Endothelial cell of umbilical vein (primary cell): ENCODE results near the gene SGK1. TPM values are rescaled to one million over a fixed set of nuclear protein-coding genes. Genes with fewer than 3 reads are reported as not detected.

Experiments
- BruUV-seq: library from RNA; stranded (reverse); fragments of 400-500 nt; replicated peaks from 2 replicates; lab custom pipeline; 2021; lab: Mats Ljungman, UMichigan
- CTCF ChIA-PET: fragments of 300-600, 350-600 bp; sonication (Branson Sonifier 250); formaldehyde crosslinking; loops from one replicate; lab custom pipeline; 2021; ENCODE audit warnings: antibody characterized with exemption, inconsistent platforms; lab: Charles Lee
- POLR2A ChIA-PET: fragments of 300-600, 350-600 bp; sonication (Branson Sonifier 250); formaldehyde crosslinking; loops from one replicate; lab custom pipeline; 2021; ENCODE audit warnings: antibody characterized with exemption, inconsistent platforms; lab: Charles Lee
- DNase-seq: peaks from one replicate; pipeline ENCODE4 v3.0.0-alpha.2; 2011; ENCODE audit warnings: low read depth, low spot score
- FAIRE-seq: peaks from 2 replicates; lab custom pipeline; 2011; peaks lifted over from hg19 to GRCh38; lab: Jason Lieb, UNC
- H2AFZ ChIP-seq: 2 replicates; pipeline ENCODE4 v1.6.0; 2012; ENCODE audit warnings: low read depth, low read length, control low read depth, inconsistent platforms
- H3K27ac ChIP-seq: 2 replicates; pipeline ENCODE4 v1.5.1; 2011; ENCODE audit warnings: low read depth, mild to moderate bottlenecking, control low read depth, low read length, moderate library complexity; ENCODE audit not compliant: insufficient read depth
- H3K27me3 ChIP-seq, 2 experiments: 2 replicates each; pipeline versions ENCODE4 v1.6.0 to v1.6.1; 2011; ENCODE audit warnings: low read length in 2 of 2, mixed read lengths in 1 of 2; ENCODE audit not compliant: control insufficient read depth in 2 of 2, insufficient read depth in 2 of 2
- H3K36me3 ChIP-seq, 2 experiments: 2 replicates in 1 of 2; 3 replicates in 1 of 2; pipeline ENCODE4 v1.5.1; 2011; ENCODE audit warnings: low read length in 2 of 2, mild to moderate bottlenecking in 1 of 2, moderate library complexity in 1 of 2; ENCODE audit not compliant: control insufficient read depth in 2 of 2, insufficient read depth in 2 of 2; ENCODE audit errors: extremely low read depth in 1 of 2
- H3K4me1 ChIP-seq: 3 replicates; pipeline ENCODE4 v1.5.1; 2011; ENCODE audit warnings: mild to moderate bottlenecking, low read length; ENCODE audit not compliant: control insufficient read depth, insufficient read depth; ENCODE audit errors: extremely low read depth
- H3K4me2 ChIP-seq: 2 replicates; pipeline ENCODE4 v1.6.1; 2011; ENCODE audit warnings: low read length, control low read depth, mixed read lengths; ENCODE audit not compliant: insufficient read depth
- H3K4me3 ChIP-seq, 3 experiments: fragments of 200-600 bp in 1 of 3; sonication (generic), shearing (Covaris generic) in 1 of 3; replicated peaks in 1 of 3; 2 replicates each; pipeline ENCODE4 v1.5.1; 2011 to 2016; ENCODE audit warnings: control low read depth in 3 of 3, low read length in 3 of 3, mild to moderate bottlenecking in 2 of 3, inconsistent platforms in 1 of 3, low read depth in 1 of 3, moderate library complexity in 1 of 3; ENCODE audit not compliant: insufficient read depth in 1 of 3
- H3K79me2 ChIP-seq: 2 replicates; pipeline ENCODE4 v1.6.0; 2012; ENCODE audit warnings: low read length, inconsistent platforms; ENCODE audit not compliant: control insufficient read depth, insufficient read depth
- H3K9ac ChIP-seq: replicated peaks from 2 replicates; pipeline ENCODE3; 2011; ENCODE audit warnings: low read length, control low read depth; ENCODE audit not compliant: insufficient read depth; ENCODE audit errors: extremely low read depth
- H3K9me1 ChIP-seq: replicated peaks from 3 replicates; pipeline ENCODE4 v1.6.0; 2011; ENCODE audit warnings: mild to moderate bottlenecking, low read length; ENCODE audit not compliant: control insufficient read depth, insufficient read depth; ENCODE audit errors: extremely low read depth
- H3K9me3 ChIP-seq: replicated peaks from 2 replicates; pipeline ENCODE4 v1.5.1; 2012; ENCODE audit warnings: low read length, inconsistent platforms; ENCODE audit not compliant: control insufficient read depth, insufficient read depth
- H4K20me1 ChIP-seq: replicated peaks from 2 replicates; pipeline ENCODE3; 2011; ENCODE audit warnings: mild to moderate bottlenecking, low read length; ENCODE audit not compliant: control insufficient read depth, insufficient read depth; ENCODE audit errors: extremely low read depth
- CTCF ChIP-seq, 2 donors: IDR thresholded peaks; 1 replicate in 1 of 2; 2 replicates in 1 of 2; pipeline ENCODE4 v1.5.1; 2011; ENCODE audit warnings: low read length in 2 of 2, mild to moderate bottlenecking in 2 of 2, moderate library complexity in 2 of 2, control low read depth in 1 of 2, inconsistent platforms in 1 of 2, low read depth in 1 of 2; ENCODE audit not compliant: insufficient read depth in 1 of 2; ENCODE audit errors: extremely low read depth in 1 of 2
- EZH2 ChIP-seq: IDR thresholded peaks from 2 replicates; pipeline ENCODE4 v1.6.1; 2012; ENCODE audit warnings: borderline replicate concordance, low read depth, mild to moderate bottlenecking, moderate library complexity, low read length, inconsistent platforms; ENCODE audit not compliant: severe bottlenecking
- FOS ChIP-seq: IDR thresholded peaks from 2 replicates; pipeline ENCODE4 v1.6.1; 2011; ENCODE audit warnings: mild to moderate bottlenecking, low read length, moderate library complexity, borderline replicate concordance; ENCODE audit not compliant: insufficient read depth
- GATA2 ChIP-seq: IDR thresholded peaks from 2 replicates; pipeline ENCODE4 v1.7.0; 2011; ENCODE audit warnings: low read depth, mild to moderate bottlenecking, moderate library complexity, mixed read lengths, low read length; ENCODE audit not compliant: insufficient read length, insufficient read depth
- JUN ChIP-seq: IDR thresholded peaks from 2 replicates; pipeline ENCODE4 v1.6.1; 2011; ENCODE audit warnings: borderline replicate concordance, low read depth; ENCODE audit not compliant: insufficient read length, insufficient read depth
- MYC ChIP-seq: IDR thresholded peaks from one replicate; pipeline ENCODE4 v1.6.1; 2011; ENCODE audit warnings: mild to moderate bottlenecking, low read depth, low read length
- POLR2A ChIP-seq: IDR thresholded peaks from 2 replicates; pipeline ENCODE4 v1.6.1; 2012; ENCODE audit warnings: low read depth, mild to moderate bottlenecking, control low read depth, low read length
- POLR2AphosphoS5 ChIP-seq: IDR thresholded peaks from 2 replicates; pipeline ENCODE4 v1.6.1; 2012; ENCODE audit warnings: low read depth, mild to moderate bottlenecking, control low read depth, low read length, moderate library complexity; ENCODE audit not compliant: insufficient read depth
- dilution Hi-C: fragments of 300-500 bp; cut with MboI; formaldehyde crosslinking; loops from one replicate; pipeline ENCODE4 v1.15.0; 2019; ENCODE audit warnings: low sequenced_read_pairs; ENCODE audit not compliant: extremely low pct_ligation_motif_present
- intact Hi-C: fragments of 100-400 bp; cut with micrococcal nuclease; formaldehyde crosslinking; loops from one replicate; pipeline ENCODE4 v1.10.0; 2022
- polyA plus RNA-seq, 4 experiments: library from polyadenylated mRNA; depleted of rRNA in 3 of 4; stranded (reverse) in 3 of 4; unstranded in 1 of 4; fragments of >200 nt; gene quantifications; 2 replicates each; pipeline versions ENCODE4 v1.2.1 to v1.2.3, GENCODE V29; 2011 to 2012; ENCODE audit warnings: missing spikeins in 1 of 4
- total RNA-seq: library from RNA; stranded (reverse); gene quantifications from 2 replicates; pipeline ENCODE4 v1.2.3, GENCODE V29; 2021
- TF ChIP-seq, protein P1 (sequence below): IDR thresholded peaks from 2 replicates; pipeline ENCODE4 v1.6.1; 2011; ENCODE audit not compliant: insufficient read depth, insufficient read length

SGK1 gene
- total and polyA plus RNA-seq, 2 donors (not counting 3 experiments of a cell fraction or from before 2014, with no cell fraction given) = 121 to 128 TPM

GRCh38 chr6:134204031-134204430, 113.9 kb downstream of the SGK1 start:
- dilution Hi-C loops (no loop called here), intact Hi-C loops (no loop called here)
- H2AFZ ChIP-seq = no peak overlapping the region
- BruUV-seq = no TSS peak
- no peak overlapping the region for H3K9ac ChIP-seq
- POLR2A ChIA-PET = no interaction called here
- H3K9me1 ChIP-seq = no peaks in the 10 kb centered on the region
- no peak for TF ChIP-seq POLR2AphosphoS5
- TF ChIP-seq CTCF (IDR thresholded peaks at IDR 0.05; ENCODE audit: extremely low read depth in 1 of 2, insufficient read depth in 1 of 2, low read depth in 1 of 2, low read length in 2 of 2) = no peak
- TF ChIP-seq POLR2A = no peak
- TF ChIP-seq MYC = no peak
- TF ChIP-seq JUN = no peak
- no peak for TF ChIP-seq FOS
- TF ChIP-seq, protein P1, sequence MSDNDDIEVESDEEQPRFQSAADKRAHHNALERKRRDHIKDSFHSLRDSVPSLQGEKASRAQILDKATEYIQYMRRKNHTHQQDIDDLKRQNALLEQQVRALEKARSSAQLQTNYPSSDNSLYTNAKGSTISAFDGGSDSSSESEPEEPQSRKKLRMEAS = no peak
- TF ChIP-seq EZH2 = no peak
- no peak for TF ChIP-seq GATA2
- CTCF ChIA-PET = no interaction called here
- H3K79me2 ChIP-seq = no peaks in the 10 kb centered on the region
- H3K9me3 ChIP-seq = no peaks in the 10 kb centered on the region
- DNase-seq (no peak), FAIRE-seq (peak; percentile 66)
- no peaks in the 10 kb centered on the region for H3K27me3 ChIP-seq
- H4K20me1 ChIP-seq = no peaks in the 10 kb centered on the region
- no peaks in the 10 kb centered on the region for H3K4me1 ChIP-seq
- H3K36me3 ChIP-seq = no peaks in the 10 kb centered on the region
- no peak overlapping the region for H3K4me2 ChIP-seq
- H3K27ac ChIP-seq = no peak overlapping the region
- no peak overlapping the region for H3K4me3 ChIP-seq
